Activated CD8-positive, alpha-beta memory T cell treated with anti-CD3 and anti-CD28 coated beads, Interleukin-2, amount 10 ng/mL, durations not matched to agents 7 days and 5 days (primary cell): Measurements from ENCODE around the gene LPO. TPM values are rescaled to one million over a fixed set of nuclear protein-coding genes. Genes with fewer than 3 reads are reported as not detected.

Experiments
- ATAC-seq: fragments of 150-1000 bp; cut with Tn5 transposase; one replicate; pipeline ENCODE4 v1.10.0; 2021; ENCODE audit warnings: moderate library complexity
- CTCF ChIA-PET: fragments of 350-600 bp; sonication (Branson Sonifier 250); formaldehyde crosslinking; loops from one replicate; lab custom pipeline; 2021; ENCODE audit warnings: antibody characterized with exemption; lab: Charles Lee
- DNase-seq: peaks from one replicate; pipeline ENCODE4 v3.0.0-alpha.2; 2020
- H3K27ac Mint-ChIP-seq: one replicate; pipeline ENCODE4 v1.8.0; 2021; ENCODE audit warnings: mild to moderate bottlenecking, mixed read lengths
- H3K27me3 Mint-ChIP-seq: one replicate; pipeline ENCODE4 v1.8.0; 2021; ENCODE audit warnings: mixed read lengths
- H3K36me3 Mint-ChIP-seq: one replicate; pipeline ENCODE4 v1.8.0; 2021; ENCODE audit warnings: mild to moderate bottlenecking, mixed read lengths
- H3K4me1 Mint-ChIP-seq: one replicate; pipeline ENCODE4 v1.8.0; 2021; ENCODE audit warnings: mixed read lengths
- H3K4me3 Mint-ChIP-seq: one replicate; pipeline ENCODE4 v1.8.0; 2021; ENCODE audit warnings: mild to moderate bottlenecking, moderate library complexity, mixed read lengths
- H3K9me3 Mint-ChIP-seq: one replicate; pipeline ENCODE4 v1.8.0; 2022; ENCODE audit warnings: low read depth, mixed read lengths
- total RNA-seq, 2 experiments: library from RNA; stranded (reverse); gene quantifications; one replicate each; pipeline ENCODE4 v1.2.3, GENCODE V29; 2021

Gene LPO
- total RNA-seq, 2 experiments from 2014 or later = not detected

DNA sequence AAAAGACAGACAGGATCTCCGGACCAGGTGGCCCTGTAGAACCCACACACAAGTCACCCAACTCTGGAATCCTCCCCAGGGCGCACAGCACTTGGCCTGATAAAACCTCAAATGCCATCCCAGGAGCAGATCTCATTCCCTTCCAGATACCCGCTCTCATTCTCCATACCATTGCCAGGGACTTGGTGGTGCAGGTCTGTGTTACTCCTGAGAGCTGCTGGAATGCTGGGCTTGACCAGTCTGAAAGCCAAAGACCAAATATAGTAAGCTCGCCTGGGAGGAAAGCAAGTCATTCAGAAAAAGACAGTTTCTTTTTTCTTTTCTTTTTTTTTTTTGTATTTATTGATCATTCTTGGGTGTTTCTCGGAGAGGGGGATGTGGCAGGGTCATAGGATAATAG, 30.0 kb upstream of the LPO start:
- peaks cover 4% of the 10 kb centered on the region for H3K36me3 Mint-ChIP-seq
- CTCF ChIA-PET = interaction anchor here (1.4 to 2.9 kb wide), 2 partner anchors 8 to 209 kb away, joined by 3 to 10 read pairs; partner anchors contain the start of gene RNF43
- DNase-seq (no peak), ATAC-seq (no peak)
- H3K27ac Mint-ChIP-seq = no peak overlapping the region
- no peaks in the 10 kb centered on the region for H3K9me3 Mint-ChIP-seq
- H3K4me1 Mint-ChIP-seq = peaks cover 4% of the 10 kb centered on the region
- no peak overlapping the region for H3K4me3 Mint-ChIP-seq
- no peaks in the 10 kb centered on the region for H3K27me3 Mint-ChIP-seq

DNA sequence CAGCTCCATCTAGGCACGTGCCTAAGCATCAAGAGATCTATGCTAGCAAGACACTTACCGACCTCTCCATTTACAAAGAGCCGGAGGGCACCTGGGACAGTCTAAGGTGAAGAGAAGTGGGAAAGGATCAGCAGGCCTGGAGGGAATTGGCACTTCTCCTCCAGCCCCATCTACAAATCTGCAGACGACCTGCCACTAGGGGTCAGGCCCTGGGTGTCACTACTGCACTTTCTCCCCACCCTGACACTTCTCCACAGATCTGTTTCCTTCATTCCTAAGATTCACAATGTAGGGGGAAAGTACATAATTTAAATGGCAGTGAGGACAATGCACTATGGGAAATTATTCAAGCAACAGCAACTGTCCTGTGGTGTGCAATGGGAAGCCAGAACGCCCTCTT, 27.5 kb upstream of the LPO start:
- CTCF ChIA-PET = interaction anchor here (2.9 kb wide), 1 partner anchor 11 kb away, joined by 10 read pairs; no protein-coding TSS in a partner anchor
- Mint-ChIP-seq H3K4me3 (no peak overlapping the region), H3K27me3 (no peaks in the 10 kb centered on the region), H3K4me1 (peaks cover 4% of the 10 kb centered on the region), H3K27ac (no peak overlapping the region), H3K36me3 (peaks cover 4% of the 10 kb centered on the region), H3K9me3 (no peaks in the 10 kb centered on the region)
- ATAC-seq = no peak
- DNase-seq = no peak

DNA sequence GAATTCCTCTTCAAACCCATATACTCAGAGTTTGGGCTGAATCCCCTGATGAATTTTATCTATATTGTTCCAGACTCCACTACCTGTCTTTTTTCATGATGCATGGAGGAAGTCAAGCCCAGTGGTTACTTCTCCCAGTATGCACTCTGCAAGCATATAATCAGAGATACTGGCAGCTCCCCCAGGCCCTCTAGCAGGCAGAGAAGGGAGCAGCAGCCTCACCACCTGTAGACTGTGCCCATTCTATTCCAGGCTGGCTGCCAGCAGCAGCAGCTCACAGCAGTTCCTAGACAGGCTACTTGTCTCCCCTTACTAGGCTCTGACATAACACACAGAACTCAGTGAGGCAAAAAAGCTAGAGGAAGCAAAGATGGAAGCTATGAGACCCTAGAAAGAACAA, 22.7 kb upstream of the LPO start:
- ATAC-seq = no peak
- no peaks in the 10 kb centered on the region for H3K9me3 Mint-ChIP-seq
- H3K36me3 Mint-ChIP-seq = peaks cover 2% of the 10 kb centered on the region
- peaks cover 26% of the 10 kb centered on the region for H3K4me1 Mint-ChIP-seq
- no peak overlapping the region for H3K4me3 Mint-ChIP-seq
- no peaks in the 10 kb centered on the region for H3K27me3 Mint-ChIP-seq
- CTCF ChIA-PET = interaction anchor here (1.0 to 3.3 kb wide), 2 partner anchors 11 to 16 kb away, joined by 3 to 17 read pairs; no protein-coding TSS in a partner anchor
- no peak for DNase-seq
- no peak overlapping the region for H3K27ac Mint-ChIP-seq

- peak overlapping the region; percentile 51 for H3K4me3 Mint-ChIP-seq
- no peaks in the 10 kb centered on the region for H3K9me3 Mint-ChIP-seq
- CTCF ChIA-PET = interaction anchor here (0.6 to 3.3 kb wide), 4 partner anchors 11 to 531 kb away, joined by 3 to 17 read pairs (median 4); no protein-coding TSS in a partner anchor
Observed at GRCh38 chr17:58217766-58218165, 20.6 kb upstream of the LPO start.

GRCh38 chr17:58219007-58219788, 19.2 kb upstream of the LPO start, which contains the start of gene MKS1:
MKS1 (minus strand) TSS chr17:58219255; CDS start chr17:58219230, 25 bp downstream.
- no peaks in the 10 kb centered on the region for H3K36me3 Mint-ChIP-seq
- no peaks in the 10 kb centered on the region for H3K9me3 Mint-ChIP-seq
- CTCF ChIA-PET = interaction anchor here (1.0 to 3.0 kb wide), 10 partner anchors 9 to 244 kb away, joined by 3 to 17 read pairs (median 4); no protein-coding TSS in a partner anchor
- peak; percentile 97 for DNase-seq
- peaks cover 5% of the 10 kb centered on the region for H3K27me3 Mint-ChIP-seq
- H3K27ac Mint-ChIP-seq = peak within 1 kb of the TSS; percentile 83
- peak within 1 kb of the TSS; percentile 89 for H3K4me3 Mint-ChIP-seq
- peaks cover 24% of the 10 kb centered on the region for H3K4me1 Mint-ChIP-seq
- ATAC-seq = peak; percentile 99

More at GRCh38 chr17:58217766-58218165, 20.6 kb upstream of the LPO start:
- Mint-ChIP-seq H3K27me3 (no peaks in the 10 kb centered on the region), H3K27ac (peak overlapping the region; percentile 47), H3K36me3 (no peaks in the 10 kb centered on the region), H3K4me1 (peaks cover 22% of the 10 kb centered on the region)
- no peak for DNase-seq
- no peak for ATAC-seq

- DNase-seq (no peak), ATAC-seq (no peak)
- Mint-ChIP-seq H3K27me3 (peaks cover 9% of the 10 kb centered on the region), H3K36me3 (no peaks in the 10 kb centered on the region), H3K4me1 (peaks cover 27% of the 10 kb centered on the region), H3K4me3 (peak overlapping the region; percentile 89), H3K27ac (peak overlapping the region; percentile 83), H3K9me3 (no peaks in the 10 kb centered on the region)
- CTCF ChIA-PET = interaction anchor here (0.7 to 3.0 kb wide), 9 partner anchors 12 to 464 kb away, joined by 3 to 17 read pairs (median 4); no protein-coding TSS in a partner anchor
Observed at GRCh38 chr17:58219789-58220183, 18.6 kb upstream of the LPO start.

- Mint-ChIP-seq H3K4me1 (peaks cover 14% of the 10 kb centered on the region), H3K27ac (no peak overlapping the region), H3K4me3 (no peak overlapping the region), H3K36me3 (no peaks in the 10 kb centered on the region), H3K9me3 (no peaks in the 10 kb centered on the region), H3K27me3 (peaks cover 29% of the 10 kb centered on the region)
- DNase-seq = no peak
- peak; percentile 46 for ATAC-seq
- CTCF ChIA-PET = interaction anchor here (1.0 kb wide), 1 partner anchor 25 kb away, joined by 3 read pairs; no protein-coding TSS in a partner anchor
Observed at GRCh38 chr17:58224315-58224714, 14.1 kb upstream of the LPO start.

DNA sequence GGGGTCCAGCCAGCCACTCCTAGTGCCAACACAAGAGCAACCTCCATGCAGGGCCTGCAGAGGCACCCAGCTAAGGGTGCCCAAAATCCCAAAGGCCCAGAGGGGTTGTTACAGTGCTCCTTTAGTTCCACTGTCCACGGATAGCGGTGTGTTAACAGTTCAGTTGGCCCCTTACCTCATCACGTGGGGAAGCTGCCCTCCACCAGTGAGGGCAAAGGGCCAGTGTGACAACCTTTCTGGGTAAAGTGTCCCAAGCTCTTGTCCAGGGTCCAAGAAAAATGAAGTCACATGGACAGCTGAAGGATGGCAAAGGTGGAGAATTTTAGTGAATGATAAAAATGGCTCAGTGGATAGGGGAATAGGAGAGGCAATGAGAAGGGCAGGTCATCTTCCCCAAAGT, 10.7 kb upstream of the LPO start:
- DNase-seq (no peak), ATAC-seq (no peak)
- Mint-ChIP-seq H3K27me3 (peaks cover 49% of the 10 kb centered on the region), H3K36me3 (no peaks in the 10 kb centered on the region), H3K9me3 (no peaks in the 10 kb centered on the region), H3K4me1 (peaks cover 12% of the 10 kb centered on the region), H3K4me3 (no peak overlapping the region), H3K27ac (no peak overlapping the region)
- CTCF ChIA-PET = interaction anchor here (1.1 to 4.3 kb wide), 3 partner anchors 9 to 22 kb away, joined by 3 to 22 read pairs (median 5); partner anchors contain the start of gene MKS1

DNA sequence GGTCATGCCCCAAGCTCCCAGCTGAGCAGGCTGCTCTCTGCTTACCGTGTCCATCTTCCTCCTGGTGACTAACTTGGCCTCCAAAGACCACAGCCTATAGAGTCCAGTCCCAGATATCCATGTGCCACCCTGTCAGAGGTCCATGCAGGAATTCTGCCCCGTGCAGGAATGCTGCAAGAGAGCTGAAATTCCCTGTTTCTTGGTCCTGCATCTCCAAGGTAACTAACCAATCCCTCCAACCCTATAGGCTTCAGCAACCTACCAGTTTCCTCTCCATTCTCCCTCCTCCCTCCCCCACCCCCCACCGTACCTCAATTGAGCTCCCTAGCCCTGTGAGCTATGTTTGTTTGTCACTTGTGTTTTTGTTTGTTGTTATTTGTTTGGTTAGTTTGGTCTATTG, 9.7 kb upstream of the LPO start:
- CTCF ChIA-PET = interaction anchor here (0.8 to 4.3 kb wide), 4 partner anchors 10 to 259 kb away, joined by 3 to 22 read pairs (median 5); partner anchors contain the start of genes HSF5 and MKS1
- no peak for ATAC-seq
- Mint-ChIP-seq H3K27ac (no peak overlapping the region), H3K36me3 (no peaks in the 10 kb centered on the region), H3K4me3 (no peak overlapping the region), H3K4me1 (peaks cover 15% of the 10 kb centered on the region), H3K9me3 (no peaks in the 10 kb centered on the region), H3K27me3 (peaks cover 47% of the 10 kb centered on the region)
- no peak for DNase-seq

DNA sequence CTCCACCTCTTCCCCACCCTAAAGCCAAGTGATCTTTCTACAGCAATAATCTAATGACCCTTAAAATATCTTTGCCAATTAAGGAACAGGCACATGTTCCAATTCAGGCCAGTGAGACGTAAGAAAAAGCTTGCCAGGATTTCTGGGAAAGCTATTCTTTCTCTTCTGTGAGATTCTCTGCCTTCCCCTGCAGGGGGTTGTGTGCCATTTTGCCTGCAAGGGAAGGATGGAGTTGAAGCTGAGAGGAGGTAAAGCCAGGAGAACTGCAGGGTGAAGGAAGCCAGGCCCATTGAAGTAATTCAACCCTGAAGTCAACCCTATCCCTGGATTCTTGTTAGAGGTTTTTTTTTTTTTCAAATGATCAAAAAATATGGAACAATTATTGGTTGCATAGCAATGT, 9.0 kb upstream of the LPO start:
- CTCF ChIA-PET = interaction anchor here (4.3 kb wide), 1 partner anchor 20 kb away, joined by 22 read pairs; no protein-coding TSS in a partner anchor
- Mint-ChIP-seq H3K27ac (no peak overlapping the region), H3K4me1 (peaks cover 12% of the 10 kb centered on the region), H3K4me3 (no peak overlapping the region), H3K36me3 (no peaks in the 10 kb centered on the region), H3K9me3 (no peaks in the 10 kb centered on the region), H3K27me3 (peaks cover 48% of the 10 kb centered on the region)
- DNase-seq (no peak), ATAC-seq (no peak)

DNA sequence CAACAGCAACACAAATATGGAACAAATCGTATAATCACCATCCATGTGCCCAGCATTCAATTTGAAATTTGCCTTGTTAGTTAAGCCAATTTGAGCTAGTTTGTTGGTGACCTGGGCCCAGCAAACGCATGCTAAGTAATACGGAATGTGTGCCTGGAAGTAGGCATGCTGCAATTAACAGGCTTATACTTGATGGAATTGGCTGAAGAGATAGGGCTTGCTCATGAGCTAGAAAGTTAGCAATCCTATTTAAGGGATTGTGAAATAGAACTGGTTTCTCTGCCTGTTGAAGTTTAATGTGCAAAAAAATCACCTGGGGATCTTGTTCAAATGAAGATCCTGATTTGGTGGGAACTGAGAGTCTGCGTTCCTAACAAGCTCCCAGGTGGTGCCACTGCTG, 8.5 kb upstream of the LPO start:
- ATAC-seq (no peak), DNase-seq (no peak)
- CTCF ChIA-PET = interaction anchor here (2.1 kb wide), 1 partner anchor 20 kb away, joined by 7 read pairs; no protein-coding TSS in a partner anchor
- H3K9me3 Mint-ChIP-seq = no peaks in the 10 kb centered on the region
- peaks cover 51% of the 10 kb centered on the region for H3K27me3 Mint-ChIP-seq
- H3K27ac Mint-ChIP-seq = no peak overlapping the region
- no peaks in the 10 kb centered on the region for H3K36me3 Mint-ChIP-seq
- H3K4me3 Mint-ChIP-seq = no peak overlapping the region
- H3K4me1 Mint-ChIP-seq = peaks cover 10% of the 10 kb centered on the region

- CTCF ChIA-PET = interaction anchor here (1.4 to 2.1 kb wide), 3 partner anchors 11 to 32 kb away, joined by 5 to 7 read pairs (median 6); no protein-coding TSS in a partner anchor
Observed at GRCh38 chr17:58231641-58232040, 6.7 kb upstream of the LPO start.

GRCh38 chr17:58232707-58233156, 5.7 kb upstream of the LPO start:
- H3K4me1 Mint-ChIP-seq = peaks cover 10% of the 10 kb centered on the region
- ATAC-seq = peak; percentile 30
- CTCF ChIA-PET = interaction anchor here (0.9 kb wide), 1 partner anchor 18 kb away, joined by 3 read pairs; no protein-coding TSS in a partner anchor
- peaks cover 68% of the 10 kb centered on the region for H3K27me3 Mint-ChIP-seq
- H3K9me3 Mint-ChIP-seq = no peaks in the 10 kb centered on the region
- no peak overlapping the region for H3K4me3 Mint-ChIP-seq
- no peak overlapping the region for H3K27ac Mint-ChIP-seq
- DNase-seq = no peak
- no peaks in the 10 kb centered on the region for H3K36me3 Mint-ChIP-seq

More at GRCh38 chr17:58231641-58232040, 6.7 kb upstream of the LPO start:
- H3K27ac Mint-ChIP-seq = no peak overlapping the region
- no peak overlapping the region for H3K4me3 Mint-ChIP-seq
- H3K27me3 Mint-ChIP-seq = peaks cover 58% of the 10 kb centered on the region
- H3K4me1 Mint-ChIP-seq = peaks cover 10% of the 10 kb centered on the region
- H3K9me3 Mint-ChIP-seq = no peaks in the 10 kb centered on the region
- no peaks in the 10 kb centered on the region for H3K36me3 Mint-ChIP-seq
- ATAC-seq = no peak
- DNase-seq = no peak
